ENCODE results near the gene CIDEB. TPM values are rescaled to one million over a fixed set of nuclear protein-coding genes. Genes with fewer than 3 reads are reported as not detected.

CIDEB gene
- total and polyA plus RNA-seq, 10 of the 15 experiments (the other 5 are each of a cell fraction or from before 2014, with no cell fraction given): 0.34 to 6.3 (median 3.2) TPM

DNA sequence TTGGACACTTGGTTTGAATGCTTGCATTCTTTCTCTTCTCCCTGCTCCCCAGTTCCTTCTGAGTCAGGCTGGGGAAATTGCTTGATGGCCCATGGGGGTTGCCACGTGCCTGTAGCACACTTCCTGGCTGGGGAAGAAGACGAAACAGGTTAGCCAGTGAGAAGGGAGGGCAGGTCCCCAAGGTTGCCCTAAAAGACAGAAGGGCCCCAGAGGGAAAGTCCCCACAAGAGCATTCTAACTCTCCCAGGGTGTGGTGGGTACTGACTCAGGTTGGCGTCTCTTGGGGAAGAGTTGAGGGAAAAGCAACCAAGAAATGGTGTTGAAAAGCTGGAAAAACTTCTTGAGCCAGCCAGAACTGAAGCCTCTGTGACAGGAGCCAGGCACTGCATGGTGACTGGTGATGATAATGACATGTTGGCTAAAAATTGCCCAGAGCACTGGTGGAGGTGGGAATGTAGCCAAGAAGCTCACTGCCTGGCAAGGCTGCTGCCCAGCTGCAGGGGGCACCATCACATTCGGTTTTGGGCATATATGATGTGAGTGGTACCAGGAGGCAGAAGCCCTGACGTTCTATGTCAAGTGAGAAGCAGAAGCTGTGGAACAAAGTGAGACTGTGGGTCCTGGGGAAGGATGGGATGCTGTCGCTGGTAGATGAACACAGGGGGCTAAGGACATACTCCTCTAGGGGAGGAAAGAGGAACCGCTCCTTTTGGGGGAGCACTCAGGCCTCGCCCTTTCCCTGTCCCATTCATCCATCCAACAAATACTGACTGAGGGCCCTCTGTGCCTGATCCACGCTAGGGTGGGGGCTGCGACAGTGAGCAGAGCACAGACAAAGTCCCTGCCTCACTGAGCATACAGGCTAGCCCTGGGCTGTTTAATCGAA lies 28.2 kb downstream of the CIDEB start (continued):
- TF ChIP-seq, protein P1, sequence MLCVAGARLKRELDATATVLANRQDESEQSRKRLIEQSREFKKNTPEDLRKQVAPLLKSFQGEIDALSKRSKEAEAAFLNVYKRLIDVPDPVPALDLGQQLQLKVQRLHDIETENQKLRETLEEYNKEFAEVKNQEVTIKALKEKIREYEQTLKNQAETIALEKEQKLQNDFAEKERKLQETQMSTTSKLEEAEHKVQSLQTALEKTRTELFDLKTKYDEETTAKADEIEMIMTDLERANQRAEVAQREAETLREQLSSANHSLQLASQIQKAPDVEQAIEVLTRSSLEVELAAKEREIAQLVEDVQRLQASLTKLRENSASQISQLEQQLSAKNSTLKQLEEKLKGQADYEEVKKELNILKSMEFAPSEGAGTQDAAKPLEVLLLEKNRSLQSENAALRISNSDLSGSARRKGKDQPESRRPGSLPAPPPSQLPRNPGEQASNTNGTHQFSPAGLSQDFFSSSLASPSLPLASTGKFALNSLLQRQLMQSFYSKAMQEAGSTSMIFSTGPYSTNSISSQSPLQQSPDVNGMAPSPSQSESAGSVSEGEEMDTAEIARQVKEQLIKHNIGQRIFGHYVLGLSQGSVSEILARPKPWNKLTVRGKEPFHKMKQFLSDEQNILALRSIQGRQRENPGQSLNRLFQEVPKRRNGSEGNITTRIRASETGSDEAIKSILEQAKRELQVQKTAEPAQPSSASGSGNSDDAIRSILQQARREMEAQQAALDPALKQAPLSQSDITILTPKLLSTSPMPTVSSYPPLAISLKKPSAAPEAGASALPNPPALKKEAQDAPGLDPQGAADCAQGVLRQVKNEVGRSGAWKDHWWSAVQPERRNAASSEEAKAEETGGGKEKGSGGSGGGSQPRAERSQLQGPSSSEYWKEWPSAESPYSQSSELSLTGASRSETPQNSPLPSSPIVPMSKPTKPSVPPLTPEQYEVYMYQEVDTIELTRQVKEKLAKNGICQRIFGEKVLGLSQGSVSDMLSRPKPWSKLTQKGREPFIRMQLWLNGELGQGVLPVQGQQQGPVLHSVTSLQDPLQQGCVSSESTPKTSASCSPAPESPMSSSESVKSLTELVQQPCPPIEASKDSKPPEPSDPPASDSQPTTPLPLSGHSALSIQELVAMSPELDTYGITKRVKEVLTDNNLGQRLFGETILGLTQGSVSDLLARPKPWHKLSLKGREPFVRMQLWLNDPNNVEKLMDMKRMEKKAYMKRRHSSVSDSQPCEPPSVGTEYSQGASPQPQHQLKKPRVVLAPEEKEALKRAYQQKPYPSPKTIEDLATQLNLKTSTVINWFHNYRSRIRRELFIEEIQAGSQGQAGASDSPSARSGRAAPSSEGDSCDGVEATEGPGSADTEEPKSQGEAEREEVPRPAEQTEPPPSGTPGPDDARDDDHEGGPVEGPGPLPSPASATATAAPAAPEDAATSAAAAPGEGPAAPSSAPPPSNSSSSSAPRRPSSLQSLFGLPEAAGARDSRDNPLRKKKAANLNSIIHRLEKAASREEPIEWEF (IDR thresholded peaks at IDR 0.05; ENCODE audit: insufficient replicate concordance, low read depth, low read length): no peak
- no peak for TF ChIP-seq RBBP5 (conservative IDR thresholded peaks at IDR 0.05)
- TF ChIP-seq, protein P2, sequence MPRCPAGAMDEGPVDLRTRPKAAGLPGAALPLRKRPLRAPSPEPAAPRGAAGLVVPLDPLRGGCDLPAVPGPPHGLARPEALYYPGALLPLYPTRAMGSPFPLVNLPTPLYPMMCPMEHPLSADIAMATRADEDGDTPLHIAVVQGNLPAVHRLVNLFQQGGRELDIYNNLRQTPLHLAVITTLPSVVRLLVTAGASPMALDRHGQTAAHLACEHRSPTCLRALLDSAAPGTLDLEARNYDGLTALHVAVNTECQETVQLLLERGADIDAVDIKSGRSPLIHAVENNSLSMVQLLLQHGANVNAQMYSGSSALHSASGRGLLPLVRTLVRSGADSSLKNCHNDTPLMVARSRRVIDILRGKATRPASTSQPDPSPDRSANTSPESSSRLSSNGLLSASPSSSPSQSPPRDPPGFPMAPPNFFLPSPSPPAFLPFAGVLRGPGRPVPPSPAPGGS (IDR thresholded peaks at IDR 0.05; ENCODE audit: borderline replicate concordance, insufficient read depth, low read depth, low read length, poor library complexity, severe bottlenecking): no peak
- TF ChIP-seq KDM1A (IDR thresholded peaks at IDR 0.05; ENCODE audit: borderline replicate concordance): no peak
- peak; percentile 53 to 57 for TF ChIP-seq IKZF2 (IDR thresholded peaks at IDR 0.05)
- TF ChIP-seq, protein P3, sequence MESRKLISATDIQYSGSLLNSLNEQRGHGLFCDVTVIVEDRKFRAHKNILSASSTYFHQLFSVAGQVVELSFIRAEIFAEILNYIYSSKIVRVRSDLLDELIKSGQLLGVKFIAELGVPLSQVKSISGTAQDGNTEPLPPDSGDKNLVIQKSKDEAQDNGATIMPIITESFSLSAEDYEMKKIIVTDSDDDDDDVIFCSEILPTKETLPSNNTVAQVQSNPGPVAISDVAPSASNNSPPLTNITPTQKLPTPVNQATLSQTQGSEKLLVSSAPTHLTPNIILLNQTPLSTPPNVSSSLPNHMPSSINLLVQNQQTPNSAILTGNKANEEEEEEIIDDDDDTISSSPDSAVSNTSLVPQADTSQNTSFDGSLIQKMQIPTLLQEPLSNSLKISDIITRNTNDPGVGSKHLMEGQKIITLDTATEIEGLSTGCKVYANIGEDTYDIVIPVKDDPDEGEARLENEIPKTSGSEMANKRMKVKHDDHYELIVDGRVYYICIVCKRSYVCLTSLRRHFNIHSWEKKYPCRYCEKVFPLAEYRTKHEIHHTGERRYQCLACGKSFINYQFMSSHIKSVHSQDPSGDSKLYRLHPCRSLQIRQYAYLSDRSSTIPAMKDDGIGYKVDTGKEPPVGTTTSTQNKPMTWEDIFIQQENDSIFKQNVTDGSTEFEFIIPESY (IDR thresholded peaks at IDR 0.05): no peak
- TF ChIP-seq CBX3 (IDR thresholded peaks at IDR 0.05; ENCODE audit: borderline replicate concordance, low read depth): no peak
- TF ChIP-seq MYB (IDR thresholded peaks at IDR 0.05; ENCODE audit: borderline replicate concordance, low read depth, low read length): no peak
- 0 out of 2 replicates have a peak, but pooled peaks have one; percentile 29 for TF ChIP-seq RAD21 (IDR thresholded peaks at IDR 0.05; ENCODE audit: insufficient read depth, low read depth, low read length)
- TF ChIP-seq ZBED1 (IDR thresholded peaks at IDR 0.05; ENCODE audit: borderline replicate concordance): no peak
- TF ChIP-seq PAX8 (IDR thresholded peaks at IDR 0.05): no peak
- TF ChIP-seq GABPA (IDR thresholded peaks at IDR 0.05; ENCODE audit: low read depth): no peak
- TF ChIP-seq, protein P4, sequence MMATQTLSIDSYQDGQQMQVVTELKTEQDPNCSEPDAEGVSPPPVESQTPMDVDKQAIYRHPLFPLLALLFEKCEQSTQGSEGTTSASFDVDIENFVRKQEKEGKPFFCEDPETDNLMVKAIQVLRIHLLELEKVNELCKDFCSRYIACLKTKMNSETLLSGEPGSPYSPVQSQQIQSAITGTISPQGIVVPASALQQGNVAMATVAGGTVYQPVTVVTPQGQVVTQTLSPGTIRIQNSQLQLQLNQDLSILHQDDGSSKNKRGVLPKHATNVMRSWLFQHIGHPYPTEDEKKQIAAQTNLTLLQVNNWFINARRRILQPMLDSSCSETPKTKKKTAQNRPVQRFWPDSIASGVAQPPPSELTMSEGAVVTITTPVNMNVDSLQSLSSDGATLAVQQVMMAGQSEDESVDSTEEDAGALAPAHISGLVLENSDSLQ (IDR thresholded peaks at IDR 0.05): no peak
- TF ChIP-seq TAF1 (IDR thresholded peaks at IDR 0.05; ENCODE audit: borderline replicate concordance, low read depth, low read length): no peak
- no peak for TF ChIP-seq ZNF274 (IDR thresholded peaks at IDR 0.05; ENCODE audit: insufficient read depth, insufficient read length)
- no peak for TF ChIP-seq NFIC (IDR thresholded peaks at IDR 0.05; ENCODE audit: low read depth, low read length)
- no peak for TF ChIP-seq RB1 (IDR thresholded peaks at IDR 0.05; ENCODE audit: borderline replicate concordance)
- no peak for TF ChIP-seq POLR2AphosphoS2 (IDR thresholded peaks at IDR 0.05; ENCODE audit: low read depth, low read length)
- TF ChIP-seq BACH1 (IDR thresholded peaks at IDR 0.05; ENCODE audit: borderline replicate concordance): no peak
